ENCODE results near the gene SMIM13.

The SMIM13 gene

GRCh38 chr6:11098004-11098403, 4.4 kb downstream of the SMIM13 start:
- Histone ChIP-seq H2AFZ (ENCODE audit: low read depth, low read length) (no peak overlapping the region), H3K4me2 (ENCODE audit: low read length) (no peak overlapping the region), H3K9ac (ENCODE audit: low read length) (no peak overlapping the region), H3K27ac (ENCODE audit: low read length) (no peak overlapping the region), H3K4me3 (ENCODE audit: low read length) (no peak overlapping the region), H4K20me1 (ENCODE audit: insufficient read depth, low read length) (peaks cover 4% of the 10 kb centered on the region; the same call in 1 of the 2 replicates), H3K36me3 (replicated peaks; ENCODE audit: low read depth, low read length) (no peaks in the 10 kb centered on the region), H3K27me3 (ENCODE audit: low read depth, low read length) (no peaks in the 10 kb centered on the region), H3K4me1 (ENCODE audit: low read length) (peaks cover 5% of the 10 kb centered on the region; the same call in 1 of the 2 replicates), H3K9me3 (ENCODE audit: insufficient read depth, low read length) (no peaks in the 10 kb centered on the region), H3K79me2 (ENCODE audit: low read length) (peaks cover 89% of the 10 kb centered on the region)
- TF ChIP-seq EZH2phosphoT487 (IDR thresholded peaks at IDR 0.05; ENCODE audit: low read depth) (no peak), CTCF (IDR thresholded peaks at IDR 0.05; ENCODE audit: low read depth, low read length) (no peak)

- peaks cover 18% of the 10 kb centered on the region; the same call in 1 of the 2 replicates for H4K20me1 ChIP-seq (ENCODE audit: insufficient read depth, low read length)
- no peaks in the 10 kb centered on the region for H3K36me3 ChIP-seq (replicated peaks; ENCODE audit: low read depth, low read length)
- H3K9me3 ChIP-seq (ENCODE audit: insufficient read depth, low read length) = no peaks in the 10 kb centered on the region
- TF ChIP-seq CTCF (IDR thresholded peaks at IDR 0.05; ENCODE audit: low read depth, low read length) (no peak), EZH2phosphoT487 (IDR thresholded peaks at IDR 0.05; ENCODE audit: low read depth) (no peak)
- no peak overlapping the region for H3K4me2 ChIP-seq (ENCODE audit: low read length)
- no peaks in the 10 kb centered on the region for H3K27me3 ChIP-seq (ENCODE audit: low read depth, low read length)
- H3K4me3 ChIP-seq (ENCODE audit: low read length) = no peak overlapping the region
- H3K79me2 ChIP-seq (ENCODE audit: low read length) = peaks cover 99% of the 10 kb centered on the region
- no peak overlapping the region for H2AFZ ChIP-seq (ENCODE audit: low read depth, low read length)
- H3K4me1 ChIP-seq (ENCODE audit: low read length) = no peaks in the 10 kb centered on the region
- H3K9ac ChIP-seq (ENCODE audit: low read length) = no peak overlapping the region
- no peak overlapping the region for H3K27ac ChIP-seq (ENCODE audit: low read length)
Observed at GRCh38 chr6:11101417-11101816, 7.8 kb downstream of the SMIM13 start.

- no peaks in the 10 kb centered on the region for H3K9me3 ChIP-seq (ENCODE audit: insufficient read depth, low read length)
- H3K4me3 ChIP-seq (ENCODE audit: low read length) = no peak overlapping the region
- no peak overlapping the region for H3K4me2 ChIP-seq (ENCODE audit: low read length)
- H3K9ac ChIP-seq (ENCODE audit: low read length) = no peak overlapping the region
- H3K27me3 ChIP-seq (ENCODE audit: low read depth, low read length) = no peaks in the 10 kb centered on the region
- H2AFZ ChIP-seq (ENCODE audit: low read depth, low read length) = no peak overlapping the region
- peaks cover 100% of the 10 kb centered on the region for H3K79me2 ChIP-seq (ENCODE audit: low read length)
- no peaks in the 10 kb centered on the region for H3K36me3 ChIP-seq (replicated peaks; ENCODE audit: low read depth, low read length)
- H4K20me1 ChIP-seq (ENCODE audit: insufficient read depth, low read length) = peaks cover 31% of the 10 kb centered on the region; the same call in 1 of the 2 replicates
- H3K4me1 ChIP-seq (ENCODE audit: low read length) = no peaks in the 10 kb centered on the region
- TF ChIP-seq EZH2phosphoT487 (IDR thresholded peaks at IDR 0.05; ENCODE audit: low read depth) (no peak), CTCF (IDR thresholded peaks at IDR 0.05; ENCODE audit: low read depth, low read length) (no peak)
- H3K27ac ChIP-seq (ENCODE audit: low read length) = no peak overlapping the region
Observed at GRCh38 chr6:11103065-11103464, 9.4 kb downstream of the SMIM13 start.

- Histone ChIP-seq H3K4me3 (ENCODE audit: low read length) (no peak overlapping the region), H3K4me2 (ENCODE audit: low read length) (no peak overlapping the region), H3K79me2 (ENCODE audit: low read length) (peaks cover 81% of the 10 kb centered on the region), H3K4me1 (ENCODE audit: low read length) (no peaks in the 10 kb centered on the region), H3K36me3 (replicated peaks; ENCODE audit: low read depth, low read length) (no peaks in the 10 kb centered on the region), H3K27ac (ENCODE audit: low read length) (no peak overlapping the region), H4K20me1 (ENCODE audit: insufficient read depth, low read length) (peaks cover 29% of the 10 kb centered on the region; the same call in 1 of the 2 replicates), H3K9me3 (ENCODE audit: insufficient read depth, low read length) (no peaks in the 10 kb centered on the region), H2AFZ (ENCODE audit: low read depth, low read length) (no peak overlapping the region), H3K27me3 (ENCODE audit: low read depth, low read length) (no peaks in the 10 kb centered on the region), H3K9ac (ENCODE audit: low read length) (no peak overlapping the region)
- TF ChIP-seq EZH2phosphoT487 (IDR thresholded peaks at IDR 0.05; ENCODE audit: low read depth) (no peak), CTCF (IDR thresholded peaks at IDR 0.05; ENCODE audit: low read depth, low read length) (no peak)
Observed at GRCh38 chr6:11108726-11109125, 15.1 kb downstream of the SMIM13 start.
